HTERT RPE-1 (cell line): ENCODE data around the gene SSR2.
"Not testable (repeated sequence)": the region's sequence is repeated elsewhere in the genome, so short reads cannot be mapped to it uniquely, and the experiment has no call there.

Experiments used
- in situ Hi-C: fragments of 300-500 bp; cut with MboI; formaldehyde crosslinking; loops from 4 replicates; pipeline ENCODE4 v1.14.3; 2020; ENCODE audit warnings: low sequenced_read_pairs

The SSR2 gene

DNA sequence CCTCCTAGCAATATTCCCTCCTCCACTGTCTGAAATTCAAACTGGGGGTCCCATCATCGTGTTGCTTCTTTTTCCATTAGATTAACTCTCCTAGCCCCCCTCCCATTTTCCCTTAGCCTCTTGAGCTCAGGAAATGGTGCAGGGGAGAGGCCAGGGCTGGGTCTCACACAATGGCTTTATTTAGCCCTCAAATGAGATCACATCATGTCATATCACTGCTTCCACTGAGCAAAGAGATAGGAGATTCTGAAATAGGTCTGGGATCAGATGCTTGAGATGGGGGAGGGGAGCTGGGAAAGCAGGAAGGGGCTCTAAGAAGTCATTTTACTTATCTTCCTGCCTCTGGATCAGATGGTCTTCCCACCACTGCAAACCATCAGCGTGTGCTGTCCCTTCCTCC lies 24.6 kb downstream of the SSR2 start:
- in situ Hi-C loops: no loop called here

DNA sequence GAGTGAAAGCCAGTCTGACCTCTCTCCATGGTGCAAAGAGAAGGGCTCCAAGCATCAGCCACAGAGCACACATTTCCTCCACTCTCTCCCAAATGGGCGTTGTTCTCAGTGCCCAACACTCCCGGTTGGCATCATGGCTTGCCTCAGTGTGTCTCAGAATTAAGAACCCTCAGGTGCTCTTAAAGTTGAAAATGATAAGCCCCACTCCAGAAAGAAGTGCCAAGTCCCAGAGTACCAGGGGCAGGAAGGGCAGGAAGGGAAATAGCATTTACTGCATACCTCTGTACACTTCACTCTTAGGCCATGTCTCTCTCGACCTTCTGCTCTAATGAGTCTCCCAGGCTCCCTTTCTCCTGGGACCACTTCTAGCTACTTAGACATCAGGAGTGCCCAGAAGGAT lies 27.2 kb downstream of the SSR2 start:
- in situ Hi-C loops: no loop called here

DNA sequence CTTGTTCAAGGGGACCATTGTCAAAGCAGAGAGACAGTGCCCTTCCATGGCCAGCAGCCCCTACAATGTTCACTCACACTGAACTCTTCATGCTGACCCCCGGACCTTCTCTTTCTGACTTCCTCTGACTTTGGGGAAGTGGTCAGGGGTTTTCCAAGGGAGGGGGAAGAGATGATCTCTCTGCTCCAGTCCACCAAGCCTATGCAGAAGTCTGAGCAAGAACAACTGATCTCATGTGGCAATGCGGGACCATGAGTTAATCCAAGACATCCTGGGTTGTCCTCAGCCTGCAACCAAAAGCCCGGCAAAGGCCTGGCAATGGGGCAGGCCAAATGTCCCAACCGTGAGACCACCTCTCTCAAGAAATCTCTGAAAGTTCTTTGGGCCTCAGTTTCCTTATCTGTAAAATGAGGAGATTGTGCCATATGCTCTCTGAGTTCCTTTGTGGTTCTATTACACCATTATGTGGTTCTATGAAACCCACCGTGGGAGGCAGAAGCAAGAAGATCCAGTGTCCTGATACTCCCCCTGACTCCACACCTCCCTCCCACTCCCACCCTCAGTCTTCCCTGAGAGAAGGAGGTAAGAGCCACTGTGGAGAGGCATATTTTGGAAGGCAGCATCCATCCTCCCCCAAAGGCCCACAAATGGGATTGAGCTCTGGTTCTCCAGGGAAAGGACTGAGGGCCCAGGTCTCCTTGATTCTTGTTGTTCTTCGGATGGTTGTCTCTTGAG lies 30.6 kb downstream of the SSR2 start:
- in situ Hi-C loops: no loop called here

DNA sequence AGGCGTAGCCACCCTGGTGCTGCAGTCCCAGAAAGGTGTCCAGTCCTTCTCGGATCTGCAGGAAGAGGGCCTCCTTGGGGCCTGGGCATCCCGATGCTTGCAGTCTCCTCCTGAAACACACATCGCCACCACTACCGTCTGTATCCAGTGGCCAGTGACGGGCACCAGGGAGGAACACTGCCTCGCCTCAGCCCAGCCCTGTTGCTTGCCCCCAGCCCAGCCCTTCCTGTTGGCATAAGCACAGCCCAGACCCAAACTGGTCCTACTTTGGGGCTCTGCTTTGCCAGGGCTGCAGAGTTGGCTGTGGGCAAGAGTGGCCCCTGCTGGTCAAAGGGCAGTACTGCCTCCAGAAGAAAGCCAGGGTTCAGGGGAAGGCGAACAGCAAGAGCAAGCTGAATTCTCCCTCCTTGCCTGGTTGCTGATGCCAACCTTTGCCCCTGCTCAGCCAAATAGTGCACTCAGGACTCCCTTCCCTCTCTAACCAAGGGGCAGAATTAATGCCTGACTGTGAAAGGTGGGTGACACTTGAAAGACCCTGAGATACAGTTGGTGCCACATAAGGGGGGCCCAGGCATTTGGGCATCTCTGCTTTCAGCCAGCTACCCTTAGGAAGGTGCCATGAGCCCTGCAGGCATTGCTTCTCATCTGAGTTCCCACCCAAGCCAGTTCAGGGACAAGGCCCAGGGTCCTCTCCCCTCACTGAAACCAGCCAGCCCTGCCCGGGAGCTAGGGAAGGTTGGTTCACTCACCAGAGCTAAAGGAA lies 31.3 kb downstream of the SSR2 start:
- in situ Hi-C loops: no loop called here

DNA sequence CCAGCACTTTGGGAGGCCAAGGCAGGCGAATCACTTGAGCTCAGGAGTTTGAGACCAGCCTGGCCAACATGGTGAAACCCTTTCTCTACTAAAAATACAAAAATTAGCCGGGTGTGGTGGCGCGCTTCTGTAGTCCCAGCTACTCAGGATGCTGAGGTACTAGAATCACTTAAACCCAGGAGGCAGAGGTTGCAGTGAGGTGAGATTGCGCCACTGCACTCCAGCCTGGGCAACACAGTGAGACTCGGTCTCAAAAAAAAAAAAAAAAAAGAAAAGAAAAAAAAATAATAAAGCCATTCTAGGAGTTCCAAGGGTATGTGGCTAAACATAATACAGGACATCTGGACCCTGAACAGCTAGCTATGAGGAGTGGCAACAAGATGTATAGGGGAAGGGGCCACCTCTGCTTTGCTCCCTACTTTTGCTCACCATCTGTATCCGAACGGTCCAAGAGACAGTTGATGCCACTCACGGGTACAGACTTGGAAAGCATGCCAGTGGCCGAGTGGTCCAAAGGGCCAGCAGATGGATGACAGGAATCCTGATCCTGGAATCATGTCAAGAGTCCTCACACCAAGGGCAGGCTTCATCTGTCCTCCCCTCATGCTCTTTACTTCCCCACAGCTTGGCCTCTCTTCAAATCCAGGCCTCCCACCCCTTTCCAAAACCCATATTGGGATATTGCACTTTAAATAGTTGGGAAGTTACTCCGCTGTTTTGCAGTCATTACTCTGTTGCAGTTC lies 35.7 kb downstream of the SSR2 start:
- in situ Hi-C loops: not testable (repeated sequence)

DNA sequence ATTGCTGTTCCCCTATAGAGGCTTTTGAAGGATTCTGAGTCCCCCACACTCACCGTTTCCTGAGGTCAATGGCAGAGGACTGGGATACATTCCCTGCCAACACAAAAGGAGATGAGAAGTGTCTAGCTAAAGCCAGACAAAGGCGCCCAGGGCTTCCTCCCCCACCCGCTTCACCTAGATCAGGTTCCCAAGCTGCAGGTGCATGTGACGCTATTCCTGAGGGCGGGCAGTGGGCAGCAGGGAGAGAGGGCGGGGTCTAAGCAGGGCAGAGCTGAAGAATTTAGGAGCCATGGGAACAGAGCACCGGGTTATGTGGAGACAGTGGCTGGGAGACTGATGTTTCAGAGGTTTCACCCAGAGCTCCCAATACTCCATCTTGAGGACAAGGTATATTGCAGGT lies 36.4 kb downstream of the SSR2 start:
- in situ Hi-C loops: no loop called here

DNA sequence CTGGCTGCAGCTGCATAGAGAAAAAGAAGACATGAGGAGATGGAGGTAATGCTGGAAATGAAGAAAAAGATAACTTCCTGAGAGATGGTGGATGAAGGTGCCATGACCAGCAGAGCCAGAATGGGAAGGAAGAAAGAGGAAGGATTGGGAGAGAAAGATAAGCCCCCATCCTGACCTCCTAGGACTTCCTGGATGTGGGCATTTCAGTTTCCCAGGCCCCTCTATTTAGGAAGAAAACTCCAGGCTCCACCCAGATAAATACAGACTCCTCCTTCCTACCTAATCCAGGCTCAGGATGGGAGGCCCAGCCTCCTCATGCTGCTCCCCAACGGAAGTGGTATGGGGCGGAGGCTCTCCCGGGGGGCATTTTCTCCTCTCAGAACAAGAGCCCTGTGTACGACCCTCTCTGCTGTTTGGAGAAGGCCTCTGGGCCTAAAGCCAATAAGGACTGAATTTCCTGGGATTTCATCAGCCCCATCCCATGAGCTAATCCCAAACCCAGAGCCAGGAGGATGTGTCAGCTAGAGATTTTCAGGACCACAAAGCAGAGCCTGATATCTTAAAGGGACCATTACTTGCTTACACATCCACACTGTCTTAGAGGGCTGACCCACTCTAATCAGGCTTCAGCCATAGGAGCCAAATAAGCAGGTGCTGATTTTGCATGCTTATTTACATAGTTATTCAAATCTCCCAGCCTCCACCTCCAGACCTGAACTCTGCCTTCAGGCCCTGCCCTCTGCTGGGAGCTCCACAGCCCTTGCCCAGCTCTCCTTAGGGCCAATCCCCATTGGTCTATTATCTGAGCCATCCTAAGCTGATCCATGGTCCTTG lies 37.3 kb downstream of the SSR2 start:
- in situ Hi-C loops: no loop called here

DNA sequence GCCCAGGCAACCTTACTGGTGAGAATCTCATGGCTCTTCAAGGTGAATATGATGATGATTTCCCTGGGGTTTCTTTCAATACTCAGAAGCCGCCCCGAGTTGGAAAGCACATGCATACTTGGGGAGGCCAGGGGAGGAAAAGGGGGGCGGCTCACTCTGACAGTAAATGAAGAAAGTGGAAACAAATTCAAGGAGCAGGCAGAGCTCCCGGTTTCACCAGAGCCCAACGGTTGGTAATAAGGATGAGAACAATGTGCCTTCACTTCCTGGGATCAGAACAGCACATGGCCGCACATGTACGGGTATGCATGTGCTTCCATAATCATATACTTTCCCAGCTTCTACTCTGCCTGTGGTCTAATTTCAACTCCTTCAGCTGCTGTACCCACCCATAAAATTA lies 38.6 kb downstream of the SSR2 start:
- in situ Hi-C loops: no loop called here

DNA sequence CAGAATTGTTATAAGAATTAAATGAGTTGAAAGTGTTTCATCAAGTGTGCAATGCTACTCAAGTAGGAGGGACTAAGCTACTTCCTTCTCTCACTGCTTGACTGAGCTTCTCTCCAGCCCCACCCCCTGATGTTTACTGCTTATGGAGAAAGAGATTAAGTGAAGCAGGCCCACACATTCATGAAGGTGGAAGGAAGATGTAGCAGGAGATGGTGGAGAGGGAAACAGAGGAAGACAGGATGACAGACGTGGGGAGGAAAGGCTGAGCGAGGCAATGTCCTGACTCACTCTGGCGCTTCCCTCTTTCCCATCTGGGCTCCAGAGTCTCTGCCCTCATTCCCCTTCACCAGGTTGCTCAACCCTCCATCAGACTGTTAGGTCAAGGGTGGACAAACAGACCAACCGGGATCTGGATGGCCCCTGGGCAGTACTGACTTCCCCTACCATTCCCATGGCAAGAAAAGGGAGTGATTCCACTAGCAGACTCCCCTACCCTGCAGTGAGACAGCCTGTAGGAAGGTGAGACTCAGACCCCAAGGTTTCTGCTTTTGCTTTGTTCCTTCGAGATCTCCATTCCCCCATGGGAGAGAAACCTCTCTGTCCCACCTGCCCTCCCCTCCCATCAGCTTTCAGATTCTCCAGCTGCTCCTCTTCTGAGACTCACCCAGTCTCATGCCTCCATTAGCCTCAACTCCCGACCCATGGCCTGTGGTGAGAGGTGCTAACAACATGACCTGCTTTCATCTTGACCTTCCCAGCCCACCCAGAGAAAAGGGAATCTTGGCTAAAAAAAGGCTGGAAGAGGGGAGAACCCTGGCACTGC lies 39.3 kb downstream of the SSR2 start:
- in situ Hi-C loops: no loop called here

DNA sequence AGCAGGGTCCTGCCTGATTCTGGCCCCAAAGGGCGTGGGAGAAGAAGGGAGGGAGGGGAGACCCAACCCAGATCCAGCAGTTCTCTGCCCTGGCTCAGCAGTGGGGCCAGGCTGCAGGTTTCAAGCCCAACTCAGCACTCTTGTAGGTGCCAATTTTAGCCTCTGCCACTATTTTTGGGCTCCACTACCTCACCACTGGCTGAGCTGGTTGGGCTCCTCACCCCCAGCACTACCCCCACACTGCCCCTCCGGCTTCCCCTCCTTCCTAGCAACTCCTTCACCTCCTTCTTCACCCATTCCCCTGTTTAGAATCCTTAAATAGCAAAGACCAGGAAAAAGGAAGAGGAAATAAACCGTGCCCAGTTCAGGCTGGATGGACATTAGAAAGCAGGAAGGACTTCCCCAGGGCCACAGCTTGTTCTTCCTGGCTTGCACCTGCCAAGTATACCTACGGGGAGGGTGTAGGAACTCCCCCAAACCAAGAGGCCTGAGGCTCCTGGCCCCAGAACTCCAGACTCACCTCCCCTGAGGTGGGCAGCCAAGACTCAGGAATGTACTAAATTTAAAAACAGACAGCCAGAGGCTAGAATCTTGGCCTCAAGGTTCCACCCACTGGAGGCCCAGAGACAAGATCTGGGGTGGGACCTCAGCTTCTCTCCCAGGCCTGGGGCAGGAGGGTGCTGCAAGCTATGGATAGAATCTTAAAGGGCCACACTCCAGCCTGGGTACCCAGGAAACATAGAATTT lies 41.0 kb downstream of the SSR2 start:
- in situ Hi-C loops: no loop called here

DNA sequence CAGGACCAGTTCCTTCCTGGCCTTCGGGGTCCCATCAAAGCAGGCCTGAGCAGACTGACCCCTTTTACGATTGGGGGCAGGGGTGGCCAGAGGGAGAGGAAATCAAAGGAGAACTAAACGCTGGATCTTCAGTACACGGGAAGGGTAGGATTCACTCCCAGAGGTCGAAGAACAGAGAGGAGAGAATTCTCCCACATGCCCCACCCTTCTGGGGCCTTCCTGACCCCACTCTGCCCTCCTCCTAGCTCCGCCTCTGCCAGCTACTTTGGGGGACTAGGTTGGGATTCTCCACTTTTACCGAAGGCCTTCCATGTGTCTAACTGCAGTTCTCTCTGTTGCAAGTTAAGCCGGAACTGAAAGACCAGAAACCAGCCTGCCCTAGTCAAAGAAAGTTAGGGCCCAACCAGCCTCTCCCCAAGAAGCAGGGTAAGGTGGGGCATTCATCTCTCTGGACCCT lies 41.8 kb downstream of the SSR2 start:
- in situ Hi-C loops: no loop called here

DNA sequence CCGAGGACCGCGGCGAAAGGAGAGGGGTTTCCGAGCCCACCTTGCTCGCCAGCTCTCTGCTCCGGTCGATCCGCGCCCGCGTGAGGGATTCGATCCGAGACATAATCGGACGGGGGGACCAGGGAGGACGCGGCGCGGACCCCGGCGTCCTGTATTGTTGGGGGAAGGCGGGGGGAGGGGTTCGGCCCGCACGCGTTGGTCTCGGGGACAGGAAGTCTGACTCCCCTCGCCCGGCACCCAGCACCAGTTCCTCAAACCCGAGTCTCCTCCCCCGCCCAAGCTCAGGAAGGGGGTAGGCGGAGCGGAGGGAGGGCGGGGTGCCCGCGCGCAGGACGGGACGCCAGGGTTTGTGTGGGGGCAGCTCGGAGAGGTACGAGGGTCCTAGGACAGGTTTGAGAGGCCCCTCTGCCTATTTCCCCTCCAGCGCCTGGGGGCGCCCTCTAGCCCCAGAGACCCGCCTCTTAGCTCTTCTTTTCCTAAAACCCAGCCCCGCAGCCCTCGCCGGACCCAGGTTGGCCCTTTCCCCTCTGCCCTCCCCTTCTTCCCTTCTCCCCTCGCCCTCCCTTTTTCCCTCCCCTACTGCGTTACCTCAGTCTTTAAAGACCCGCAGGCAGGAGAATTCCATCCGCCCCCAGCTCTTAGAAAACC lies 42.3 kb downstream of the SSR2 start, which contains the start of gene ARHGEF2:
Gene ARHGEF2 (minus strand): TSS at position 223 of the 648 bp plus-strand sequence. CDS start 120 bp downstream, at position 103.
- in situ Hi-C loops: no loop called here

DNA sequence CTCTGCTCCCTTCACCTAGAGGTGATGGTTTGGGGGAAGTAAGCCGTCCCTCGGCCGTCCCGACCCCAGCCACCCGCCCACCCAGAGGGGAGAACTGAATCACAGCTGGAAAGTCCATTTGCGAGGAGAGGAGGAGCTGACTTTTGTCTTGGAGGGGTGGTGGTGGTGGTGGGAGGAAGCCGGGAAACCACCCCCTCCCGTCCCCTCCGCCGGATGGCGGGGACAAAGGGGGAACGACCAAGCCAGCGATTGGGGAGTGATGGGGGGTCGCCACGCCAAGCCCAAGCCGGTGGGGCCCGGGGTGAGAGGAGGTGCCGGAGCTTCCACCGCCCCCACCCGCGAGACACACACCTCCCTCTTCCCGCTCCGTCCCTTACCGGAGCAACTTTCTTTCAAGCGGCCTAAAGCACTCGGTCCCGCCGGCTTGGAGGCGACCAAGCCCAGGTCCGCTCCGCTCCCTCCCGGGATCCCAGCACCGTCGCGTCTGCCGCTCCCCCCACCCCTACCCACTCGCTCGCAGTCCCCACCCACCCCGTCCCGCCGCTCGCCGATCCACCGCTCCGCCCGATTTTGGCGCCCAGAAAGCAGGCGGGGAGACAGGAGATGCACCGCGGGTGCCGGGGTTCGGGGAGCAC lies 42.9 kb downstream of the SSR2 start:
- in situ Hi-C loops: no loop called here

DNA sequence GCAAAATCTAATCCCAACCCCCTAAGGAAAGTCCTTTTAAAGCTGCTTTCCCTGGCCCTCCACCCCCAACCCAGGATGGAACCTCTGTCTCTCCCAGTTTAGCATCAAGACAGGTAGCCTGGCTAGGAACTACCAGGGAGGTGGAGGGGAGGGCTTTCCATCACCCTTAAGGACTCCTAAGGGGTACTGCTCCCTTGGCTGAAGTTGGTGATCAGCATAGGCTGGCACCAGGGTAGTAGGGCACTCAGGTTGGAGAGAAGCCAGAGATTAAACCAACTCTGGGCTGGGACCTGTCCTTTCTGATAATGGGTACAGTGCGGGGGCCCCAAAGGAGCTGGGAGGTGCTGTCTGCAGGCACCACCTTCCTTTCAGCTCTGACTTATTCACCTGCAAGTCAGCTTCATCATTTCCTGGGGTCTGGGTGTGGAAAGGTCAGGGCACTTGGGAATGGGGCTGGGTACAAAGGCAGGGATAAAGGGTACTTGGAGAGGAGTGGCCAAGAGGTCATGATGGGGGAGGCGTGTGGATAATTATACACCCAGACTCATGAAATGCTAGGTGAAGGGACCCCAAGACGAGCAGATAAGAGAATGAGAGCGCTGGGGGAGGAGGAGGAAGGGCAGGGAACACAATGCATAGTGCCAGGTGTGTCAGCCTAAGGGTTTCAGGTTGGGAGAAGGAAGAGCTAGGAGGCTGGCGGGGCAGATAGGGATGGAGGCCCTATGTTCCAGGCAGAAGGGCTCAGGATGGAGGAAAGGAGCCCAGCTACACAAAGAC lies 43.6 kb downstream of the SSR2 start:
- in situ Hi-C loops: no loop called here

DNA sequence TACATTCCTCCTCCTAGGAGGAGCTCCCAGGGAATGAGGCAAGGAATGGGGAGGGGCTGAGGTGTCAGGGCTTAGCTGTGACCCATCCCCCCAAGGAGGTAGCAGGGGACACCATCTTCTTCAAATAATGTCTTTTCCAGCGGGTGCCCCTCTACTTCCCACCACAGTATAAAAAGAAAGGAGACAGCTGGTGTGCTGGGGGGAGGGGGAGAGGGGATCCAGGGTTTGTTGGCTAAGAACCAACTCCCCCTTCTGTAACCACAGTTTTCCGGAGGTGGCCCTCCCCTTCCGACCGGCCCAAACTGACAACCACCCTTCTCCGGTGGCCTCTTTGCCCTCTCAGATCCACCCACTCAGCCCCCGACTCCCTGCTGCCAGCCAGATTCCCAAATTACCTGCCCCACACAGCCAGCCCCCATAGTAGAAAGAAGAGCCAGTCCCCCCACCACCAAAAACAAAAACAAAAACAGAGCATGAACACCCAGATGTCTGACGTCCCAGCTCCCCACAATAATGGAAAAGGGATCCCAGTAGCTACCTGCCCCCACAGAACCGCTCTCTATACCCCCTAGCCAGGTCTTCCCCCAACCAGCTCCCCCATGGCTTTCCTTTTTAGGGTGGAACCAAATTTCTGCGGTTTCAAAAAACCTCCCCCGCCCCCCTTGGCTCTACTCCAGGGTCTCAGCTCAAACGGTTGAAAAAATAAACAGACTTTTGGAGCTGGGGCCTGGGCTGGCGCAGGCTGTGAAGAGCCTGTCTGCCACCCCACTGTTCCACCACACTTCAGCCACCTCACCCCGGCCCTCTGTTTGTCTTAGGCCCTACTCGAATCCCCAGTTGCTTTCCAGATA lies 44.5 kb downstream of the SSR2 start:
- in situ Hi-C loops: no loop called here

DNA sequence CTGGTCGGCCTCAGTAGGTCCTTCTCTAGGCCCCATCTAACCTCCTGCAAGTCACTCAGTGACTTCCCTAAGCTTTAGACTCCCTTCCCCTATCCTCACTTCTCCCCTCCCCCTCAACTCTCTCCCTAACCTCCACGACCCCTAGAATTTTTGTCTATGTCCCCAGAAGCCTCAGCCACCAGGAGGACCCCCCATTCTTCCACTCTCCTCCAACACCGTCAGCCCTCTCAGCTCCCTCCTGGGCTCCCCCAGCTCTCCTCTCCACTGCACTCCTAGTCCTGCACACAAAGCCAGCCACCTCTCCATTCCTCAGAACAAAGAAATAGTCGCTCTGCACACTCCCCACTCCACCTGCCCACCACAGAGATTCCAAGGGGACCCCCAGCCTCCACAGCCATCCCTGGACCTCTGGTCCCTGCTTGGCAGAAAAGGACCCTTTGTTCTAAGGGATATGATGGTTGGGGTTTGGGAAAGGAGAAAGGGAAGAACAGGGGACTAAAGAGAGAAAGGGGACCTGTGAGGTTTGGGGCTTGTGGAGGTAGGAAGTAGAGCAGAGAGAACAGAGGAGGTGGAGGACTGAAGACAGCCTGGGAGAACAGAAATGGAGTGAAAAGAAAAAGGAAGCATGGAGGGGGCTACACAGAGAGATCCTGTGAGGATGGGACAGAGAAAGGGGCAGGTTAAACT lies 45.2 kb downstream of the SSR2 start:
- in situ Hi-C loops: no loop called here
